Measurements from ENCODE around the gene ARID1B.

GRCh38 chr6:156778454-156779205 lies 1.5 kb downstream of the ARID1B start:
- TF ChIP-seq CTCF (IDR thresholded peaks at IDR 0.05) (no peak), POLR2A (IDR thresholded peaks at IDR 0.05) (peak in 1 of 2 donors; percentile 66)
